Panc1 (cell line): ENCODE measurements around the gene RIPOR3. TPM values are rescaled to one million over a fixed set of nuclear protein-coding genes. Genes with fewer than 3 reads are reported as not detected.

Experiments
- ATAC-seq: fragments of 200-7000 bp; cut with Tn5 transposase; 2 replicates; pipeline ENCODE4 v1.9.1; 2020; ENCODE audit warnings: mild to moderate bottlenecking, moderate library complexity
- BruUV-seq: library from RNA; stranded (reverse); fragments of 400-500 nt; replicated peaks from 2 replicates; lab custom pipeline; 2021; lab: Mats Ljungman, UMichigan
- CTCF ChIA-PET: fragments of 300-600 bp; sonication (Branson Sonifier 250); formaldehyde crosslinking; loops from one replicate; lab custom pipeline; 2022; ENCODE audit warnings: antibody characterized with exemption; lab: Charles Lee
- POLR2A ChIA-PET: fragments of 300-600 bp; sonication (Branson Sonifier 250); formaldehyde crosslinking; loops from one replicate; lab custom pipeline; 2022; ENCODE audit warnings: antibody characterized with exemption; lab: Charles Lee
- DNase-seq: peaks from one replicate; pipeline ENCODE4 v3.0.0-alpha.2; 2010; ENCODE audit warnings: low read depth, low spot score
- H3K27ac ChIP-seq: 2 replicates; pipeline ENCODE4 v1.5.1; 2011; ENCODE audit warnings: mild to moderate bottlenecking, low read length, inconsistent platforms
- H3K27me3 ChIP-seq: fragments of 200-500 bp; sonication (Bioruptor generic); 2 replicates; pipeline ENCODE4 v1.6.0; 2014; ENCODE audit warnings: low read length, inconsistent platforms; ENCODE audit not compliant: control insufficient read depth, insufficient read depth
- H3K36me3 ChIP-seq: fragments of 200-500 bp; sonication (Bioruptor generic); 2 replicates; pipeline ENCODE4 v1.5.1; 2014; ENCODE audit warnings: inconsistent platforms, mild to moderate bottlenecking, low read length, moderate library complexity; ENCODE audit not compliant: control insufficient read depth, insufficient read depth
- H3K4me1 ChIP-seq: 2 replicates; pipeline ENCODE4 v1.5.1; 2011; ENCODE audit warnings: inconsistent platforms, mild to moderate bottlenecking, low read length, moderate library complexity; ENCODE audit not compliant: control insufficient read depth, insufficient read depth
- H3K4me3 ChIP-seq, 2 experiments: 2 replicates each; pipeline ENCODE4 v1.5.1; 2011 to 2012; ENCODE audit warnings: low read depth in 2 of 2, low read length in 2 of 2, mild to moderate bottlenecking in 2 of 2, inconsistent platforms in 1 of 2, moderate library complexity in 1 of 2
- H3K9me3 ChIP-seq: fragments of 200-500 bp; sonication (Bioruptor generic); 2 replicates; pipeline ENCODE4 v1.5.1; 2014; ENCODE audit warnings: low read depth, mild to moderate bottlenecking, inconsistent platforms, low read length, moderate library complexity; ENCODE audit not compliant: control insufficient read depth, insufficient read depth
- POLR2AphosphoS5 ChIP-seq: IDR thresholded peaks from 2 replicates; pipeline ENCODE4 v1.6.1; 2012; ENCODE audit warnings: mild to moderate bottlenecking, low read depth, low read length, moderate library complexity
- SIN3A ChIP-seq: IDR thresholded peaks from 2 replicates; pipeline ENCODE4 v1.6.1; 2012; ENCODE audit warnings: low read depth, mild to moderate bottlenecking, low read length, moderate library complexity, borderline replicate concordance; ENCODE audit not compliant: insufficient read depth
- TCF7L2 ChIP-seq: IDR thresholded peaks from 2 replicates; pipeline ENCODE4 v1.6.1; 2011; ENCODE audit warnings: mild to moderate bottlenecking, low read depth, low read length, inconsistent platforms
- in situ Hi-C: cut with HindIII; loops from 2 replicates; pipeline ENCODE4 v1.10.0; 2016; ENCODE audit warnings: low sequenced_read_pairs, low pct_unique_long_range_greater_than_20kb
- intact Hi-C: fragments of 100-400 bp; cut with micrococcal nuclease; formaldehyde crosslinking; loops from one replicate; pipeline ENCODE4 v1.10.0; 2022; ENCODE audit not compliant: unreplicated experiment
- total RNA-seq: library from RNA; stranded (reverse); gene quantifications from one replicate; pipeline ENCODE4 v1.2.1, GENCODE V29; 2021; ENCODE audit not compliant: unreplicated experiment
- TF ChIP-seq, protein P1 (sequence below), 2 experiments: IDR thresholded peaks; 2 replicates each; pipeline ENCODE4 v1.6.1; 2011 to 2012; ENCODE audit warnings: low read depth in 2 of 2, control low read depth in 1 of 2, low read length in 1 of 2, mild to moderate bottlenecking in 1 of 2, moderate library complexity in 1 of 2; ENCODE audit not compliant: insufficient read depth in 1 of 2
- TF ChIP-seq, protein P2 (sequence below): fragments of 450-650 bp; IDR thresholded peaks from 2 replicates; pipeline ENCODE4 v1.5.1; 2017; ENCODE audit warnings: mild to moderate bottlenecking

The RIPOR3 gene
- total RNA-seq, 1 experiment from 2014 or later, result 92.5 TPM

DNA sequence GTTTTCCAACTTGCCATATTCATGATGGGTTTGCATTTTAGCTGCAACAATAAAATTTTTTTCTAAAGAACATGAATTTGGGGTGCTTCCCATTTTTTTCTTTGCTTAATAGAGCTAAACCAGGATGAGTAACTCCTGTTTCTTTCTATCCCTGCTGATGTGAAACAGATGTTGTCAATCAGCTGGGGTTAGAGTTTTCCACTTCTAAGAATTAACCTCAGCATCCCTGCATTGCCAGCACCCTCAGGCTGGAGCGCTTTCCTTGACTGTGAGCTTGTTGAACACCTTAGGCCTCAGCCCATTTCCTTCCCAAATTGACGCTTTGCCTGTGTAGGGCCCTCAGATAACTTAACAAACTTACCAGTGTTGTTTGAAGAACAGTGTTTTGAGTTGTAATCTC, 106.7 kb downstream of the RIPOR3 start:
- peaks cover 24% of the 10 kb centered on the region for H3K36me3 ChIP-seq
- intact Hi-C loops, result loop anchor here (5.0 kb wide), 1 partner anchor 397 kb away; no protein-coding TSS in a partner anchor
- H3K4me1 ChIP-seq, result peaks cover 70% of the 10 kb centered on the region
- in situ Hi-C loops, result no loop called here
- ChIA-PET CTCF (no interaction called here), POLR2A (no interaction called here)
- DNase-seq (no peak), ATAC-seq (no peak)
- BruUV-seq, result no TSS peak
- TF ChIP-seq TCF7L2 (no peak), POLR2AphosphoS5 (no peak), SIN3A (no peak)
- TF ChIP-seq, protein P1, sequence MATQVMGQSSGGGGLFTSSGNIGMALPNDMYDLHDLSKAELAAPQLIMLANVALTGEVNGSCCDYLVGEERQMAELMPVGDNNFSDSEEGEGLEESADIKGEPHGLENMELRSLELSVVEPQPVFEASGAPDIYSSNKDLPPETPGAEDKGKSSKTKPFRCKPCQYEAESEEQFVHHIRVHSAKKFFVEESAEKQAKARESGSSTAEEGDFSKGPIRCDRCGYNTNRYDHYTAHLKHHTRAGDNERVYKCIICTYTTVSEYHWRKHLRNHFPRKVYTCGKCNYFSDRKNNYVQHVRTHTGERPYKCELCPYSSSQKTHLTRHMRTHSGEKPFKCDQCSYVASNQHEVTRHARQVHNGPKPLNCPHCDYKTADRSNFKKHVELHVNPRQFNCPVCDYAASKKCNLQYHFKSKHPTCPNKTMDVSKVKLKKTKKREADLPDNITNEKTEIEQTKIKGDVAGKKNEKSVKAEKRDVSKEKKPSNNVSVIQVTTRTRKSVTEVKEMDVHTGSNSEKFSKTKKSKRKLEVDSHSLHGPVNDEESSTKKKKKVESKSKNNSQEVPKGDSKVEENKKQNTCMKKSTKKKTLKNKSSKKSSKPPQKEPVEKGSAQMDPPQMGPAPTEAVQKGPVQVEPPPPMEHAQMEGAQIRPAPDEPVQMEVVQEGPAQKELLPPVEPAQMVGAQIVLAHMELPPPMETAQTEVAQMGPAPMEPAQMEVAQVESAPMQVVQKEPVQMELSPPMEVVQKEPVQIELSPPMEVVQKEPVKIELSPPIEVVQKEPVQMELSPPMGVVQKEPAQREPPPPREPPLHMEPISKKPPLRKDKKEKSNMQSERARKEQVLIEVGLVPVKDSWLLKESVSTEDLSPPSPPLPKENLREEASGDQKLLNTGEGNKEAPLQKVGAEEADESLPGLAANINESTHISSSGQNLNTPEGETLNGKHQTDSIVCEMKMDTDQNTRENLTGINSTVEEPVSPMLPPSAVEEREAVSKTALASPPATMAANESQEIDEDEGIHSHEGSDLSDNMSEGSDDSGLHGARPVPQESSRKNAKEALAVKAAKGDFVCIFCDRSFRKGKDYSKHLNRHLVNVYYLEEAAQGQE (IDR thresholded peaks at IDR 0.05; ENCODE audit: insufficient read depth in 1 of 2, low read depth in 2 of 2, low read length in 1 of 2), result no peak
- TF ChIP-seq, protein P2, sequence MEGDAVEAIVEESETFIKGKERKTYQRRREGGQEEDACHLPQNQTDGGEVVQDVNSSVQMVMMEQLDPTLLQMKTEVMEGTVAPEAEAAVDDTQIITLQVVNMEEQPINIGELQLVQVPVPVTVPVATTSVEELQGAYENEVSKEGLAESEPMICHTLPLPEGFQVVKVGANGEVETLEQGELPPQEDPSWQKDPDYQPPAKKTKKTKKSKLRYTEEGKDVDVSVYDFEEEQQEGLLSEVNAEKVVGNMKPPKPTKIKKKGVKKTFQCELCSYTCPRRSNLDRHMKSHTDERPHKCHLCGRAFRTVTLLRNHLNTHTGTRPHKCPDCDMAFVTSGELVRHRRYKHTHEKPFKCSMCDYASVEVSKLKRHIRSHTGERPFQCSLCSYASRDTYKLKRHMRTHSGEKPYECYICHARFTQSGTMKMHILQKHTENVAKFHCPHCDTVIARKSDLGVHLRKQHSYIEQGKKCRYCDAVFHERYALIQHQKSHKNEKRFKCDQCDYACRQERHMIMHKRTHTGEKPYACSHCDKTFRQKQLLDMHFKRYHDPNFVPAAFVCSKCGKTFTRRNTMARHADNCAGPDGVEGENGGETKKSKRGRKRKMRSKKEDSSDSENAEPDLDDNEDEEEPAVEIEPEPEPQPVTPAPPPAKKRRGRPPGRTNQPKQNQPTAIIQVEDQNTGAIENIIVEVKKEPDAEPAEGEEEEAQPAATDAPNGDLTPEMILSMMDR, result no peak
- no peaks in the 10 kb centered on the region for H3K9me3 ChIP-seq
- H3K27me3 ChIP-seq, result no peaks in the 10 kb centered on the region
- H3K4me3 ChIP-seq, result no peak overlapping the region
- H3K27ac ChIP-seq, result no peak overlapping the region

DNA sequence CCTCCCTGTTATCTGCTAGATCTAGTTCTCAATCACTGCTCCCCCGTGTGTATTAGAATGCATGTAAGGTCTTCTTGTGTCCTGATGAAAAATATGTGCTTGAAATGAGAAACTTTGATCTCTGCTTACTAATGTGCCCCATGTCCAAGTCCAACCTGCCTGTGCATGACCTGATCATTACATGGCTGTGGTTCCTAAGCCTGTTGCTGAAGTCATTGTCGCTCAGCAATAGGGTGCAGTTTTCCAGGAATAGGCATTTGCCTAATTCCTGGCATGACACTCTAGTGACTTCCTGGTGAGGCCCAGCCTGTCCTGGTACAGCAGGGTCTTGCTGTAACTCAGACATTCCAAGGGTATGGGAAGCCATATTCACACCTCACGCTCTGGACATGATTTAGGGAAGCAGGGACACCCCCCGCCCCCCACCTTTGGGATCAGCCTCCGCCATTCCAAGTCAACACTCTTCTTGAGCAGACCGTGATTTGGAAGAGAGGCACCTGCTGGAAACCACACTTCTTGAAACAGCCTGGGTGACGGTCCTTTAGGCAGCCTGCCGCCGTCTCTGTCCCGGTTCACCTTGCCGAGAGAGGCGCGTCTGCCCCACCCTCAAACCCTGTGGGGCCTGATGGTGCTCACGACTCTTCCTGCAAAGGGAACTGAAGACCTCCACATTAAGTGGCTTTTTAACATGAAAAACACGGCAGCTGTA, 107.7 kb downstream of the RIPOR3 start:
- H3K4me3 ChIP-seq, result no peak overlapping the region
- POLR2A ChIA-PET, result no interaction called here
- H3K27me3 ChIP-seq, result no peaks in the 10 kb centered on the region
- CTCF ChIA-PET, result no interaction called here
- H3K9me3 ChIP-seq, result no peaks in the 10 kb centered on the region
- no peak for DNase-seq
- no peak for TF ChIP-seq TCF7L2
- TF ChIP-seq, protein P1 (IDR thresholded peaks at IDR 0.05; ENCODE audit: insufficient read depth in 1 of 2, low read depth in 2 of 2, low read length in 1 of 2), result no peak
- TF ChIP-seq POLR2AphosphoS5, result no peak; the same call in 1 of the 2 replicates
- TF ChIP-seq, protein P2, result no peak
- TF ChIP-seq SIN3A, result no peak
- intact Hi-C loops (loop anchor here (5.0 kb wide), 1 partner anchor 396 kb away; no protein-coding TSS in a partner anchor), in situ Hi-C loops (no loop called here)
- peaks cover 28% of the 10 kb centered on the region for H3K36me3 ChIP-seq
- peaks cover 68% of the 10 kb centered on the region for H3K4me1 ChIP-seq
- H3K27ac ChIP-seq, result peak overlapping the region; percentile 49
- no peak for ATAC-seq
- BruUV-seq, result TSS peak; percentile 53
